WTC11 (cell line): ENCODE measurements around the gene INSM2. TPM values are rescaled to one million over a fixed set of nuclear protein-coding genes. Genes with fewer than 3 reads are reported as not detected.

Experiments
- ATAC-seq: fragments of 200-7000 bp; cut with Tn5 transposase; 2 replicates; pipeline ENCODE4 v1.10.0; 2021; ENCODE audit warnings: mild to moderate bottlenecking, moderate library complexity
- Bru-seq: library from RNA; stranded (reverse); fragments of 400-500 nt; gene quantifications from one replicate; lab custom pipeline; 2021; lab: Mats Ljungman, UMichigan
- CTCF ChIA-PET: fragments of 300-600 bp; sonication (Branson Sonifier 250); formaldehyde crosslinking; loops from one replicate; lab custom pipeline; 2021; ENCODE audit warnings: antibody characterized with exemption; lab: Charles Lee
- POLR2A ChIA-PET: fragments of 350-600 bp; sonication (Branson Sonifier 250); formaldehyde crosslinking; loops from one replicate; lab custom pipeline; 2021; ENCODE audit warnings: antibody characterized with exemption; lab: Charles Lee
- DNase-seq: peaks from one replicate; pipeline ENCODE4 v3.0.0; 2021; ENCODE audit warnings: low spot score
- H3K27ac Mint-ChIP-seq: 2 replicates; pipeline ENCODE4 v1.8.0; 2021; ENCODE audit warnings: mixed read lengths
- H3K27me3 Mint-ChIP-seq: 2 replicates; pipeline ENCODE4 v1.8.0; 2021; ENCODE audit warnings: low read depth, mild to moderate bottlenecking, moderate library complexity, mixed read lengths
- H3K36me3 Mint-ChIP-seq: 2 replicates; pipeline ENCODE4 v1.8.0; 2021; ENCODE audit warnings: mixed read lengths
- H3K4me1 Mint-ChIP-seq: 2 replicates; pipeline ENCODE4 v1.8.0; 2022; ENCODE audit warnings: mixed read lengths
- H3K4me3 Mint-ChIP-seq: 2 replicates; pipeline ENCODE4 v1.8.0; 2021; ENCODE audit warnings: mild to moderate bottlenecking, moderate library complexity, mixed read lengths
- H3K9me3 Mint-ChIP-seq: 2 replicates; pipeline ENCODE4 v1.8.0; 2021; ENCODE audit warnings: mixed read lengths
- AFF4 ChIP-seq: sonication (generic); formaldehyde crosslinking; IDR thresholded peaks from 2 replicates; pipeline ENCODE4 v1.8.1; 2023; ENCODE audit warnings: mild to moderate bottlenecking, missing genetic modification reagents, borderline replicate concordance
- ARID4B ChIP-seq: sonication (generic); formaldehyde crosslinking; IDR thresholded peaks from 2 replicates; pipeline ENCODE4 v1.8.0; 2023; ENCODE audit warnings: missing genetic modification reagents, mild to moderate bottlenecking, borderline replicate concordance
- EMX1 ChIP-seq: fragments of 250-450 bp; sonication (Bioruptor Pico); IDR thresholded peaks from 2 replicates; pipeline ENCODE4 v1.8.0; 2021; ENCODE audit warnings: mild to moderate bottlenecking
- GABPB1 ChIP-seq: sonication (generic); formaldehyde crosslinking; IDR thresholded peaks from 2 replicates; pipeline ENCODE4 v1.8.1; 2023; ENCODE audit warnings: mild to moderate bottlenecking, missing genetic modification reagents
- GRHL2 ChIP-seq: fragments of 250-450 bp; sonication (Bioruptor Pico); IDR thresholded peaks from 2 replicates; pipeline ENCODE4 v1.8.0; 2022; ENCODE audit warnings: mild to moderate bottlenecking, moderate library complexity; ENCODE audit not compliant: insufficient replicate concordance, severe bottlenecking
- HMGXB4 ChIP-seq: sonication (generic); formaldehyde crosslinking; IDR thresholded peaks from 2 replicates; pipeline ENCODE4 v1.8.1; 2023; ENCODE audit warnings: mild to moderate bottlenecking, moderate library complexity, missing genetic modification reagents
- MAX ChIP-seq: sonication (generic); formaldehyde crosslinking; IDR thresholded peaks from 2 replicates; pipeline ENCODE4 v1.8.0; 2022; ENCODE audit warnings: mild to moderate bottlenecking, missing genetic modification reagents
- MYBL2 ChIP-seq: sonication (generic); formaldehyde crosslinking; IDR thresholded peaks from 2 replicates; pipeline ENCODE4 v1.8.1; 2023; ENCODE audit warnings: mild to moderate bottlenecking, moderate library complexity, missing genetic modification reagents
- NFYB ChIP-seq: sonication (generic); formaldehyde crosslinking; conservative IDR thresholded peaks from 2 replicates; pipeline ENCODE4 v1.8.0; 2022; ENCODE audit warnings: low read depth, missing genetic modification reagents
- NR3C1 ChIP-seq: sonication (generic); formaldehyde crosslinking; conservative IDR thresholded peaks from 2 replicates; pipeline ENCODE4 v1.8.1; 2023; ENCODE audit warnings: low read depth, mild to moderate bottlenecking, missing genetic modification reagents
- RELA ChIP-seq: sonication (generic); formaldehyde crosslinking; IDR thresholded peaks from 2 replicates; pipeline ENCODE4 v1.8.1; 2022; ENCODE audit warnings: missing genetic modification reagents, mild to moderate bottlenecking, borderline replicate concordance
- SP1 ChIP-seq: sonication (generic); formaldehyde crosslinking; conservative IDR thresholded peaks from 2 replicates; pipeline ENCODE4 v1.8.1; 2022; ENCODE audit warnings: missing genetic modification reagents
- TEAD1 ChIP-seq: sonication (generic); formaldehyde crosslinking; IDR thresholded peaks from 2 replicates; pipeline ENCODE4 v1.8.0; 2022; ENCODE audit warnings: mild to moderate bottlenecking, missing genetic modification reagents
- TP53 ChIP-seq: sonication (generic); formaldehyde crosslinking; IDR thresholded peaks from 2 replicates; pipeline ENCODE4 v1.8.1; 2023; ENCODE audit warnings: mild to moderate bottlenecking, missing genetic modification reagents
- long read RNA-seq, 3 experiments: library from RNA in 1 of 3; library from capped mRNA in 1 of 3; library from polyadenylated mRNA in 1 of 3; unstranded in 2 of 3; stranded (forward) in 1 of 3; transcript quantifications; one replicate each; pipeline ENCODE4 v2.0.0, GENCODE V29; 2021
- total RNA-seq: library from RNA; stranded (reverse); gene quantifications from 3 replicates; pipeline ENCODE4 v1.2.3, GENCODE V29; 2021

The INSM2 gene
- total RNA-seq (0.07 TPM in 1 of 3 replicates, not detected in the others), Bru-seq, nascent RNA (not detected)
- long read RNA-seq, experiment 1: 0 reads
- long read RNA-seq, experiment 2: 0 reads
- long read RNA-seq, experiment 3: 0 reads

- no peaks in the 10 kb centered on the region for H3K36me3 Mint-ChIP-seq
- TF ChIP-seq HMGXB4 (peak; percentile 63; the same call in 1 of the 2 replicates), AFF4 (no peak), MYBL2 (0 out of 2 replicates have a peak, but pooled peaks have one; percentile 28), GABPB1 (CRISPR knock-in tag) (peak; percentile 30; the same call in 1 of the 2 replicates), RELA (peak; percentile 40; the same call in 1 of the 2 replicates), TP53 (CRISPR knock-in tag) (no peak), NR3C1 (CRISPR knock-in tag) (0 out of 2 replicates have a peak, but pooled peaks have one; percentile 32), TEAD1 (CRISPR knock-in tag) (0 out of 2 replicates have a peak, but pooled peaks have one; percentile 31), GRHL2 (CRISPR knock-in tag) (no peak), EMX1 (CRISPR knock-in tag) (no peak), NFYB (CRISPR knock-in tag) (0 out of 2 replicates have a peak, but pooled peaks have one; percentile 10), ARID4B (CRISPR knock-in tag) (0 out of 2 replicates have a peak, but pooled peaks have one; percentile 25), MAX (CRISPR knock-in tag) (peak; percentile 38; the same call in 1 of the 2 replicates), SP1 (CRISPR knock-in tag) (0 out of 2 replicates have a peak, but pooled peaks have one; percentile 21)
- ChIA-PET POLR2A (interaction anchor here (0.8 to 1.2 kb wide), 2 partner anchors 23 to 293 kb away, joined by 3 to 4 read pairs; partner anchors contain the start of gene BRMS1L), CTCF (interaction anchor here (0.7 to 2.2 kb wide), 9 partner anchors 11 to 537 kb away, joined by 3 to 15 read pairs (median 3); no protein-coding TSS in a partner anchor)
- peak within 1 kb of the TSS; percentile 70 for H3K4me3 Mint-ChIP-seq
- no peaks in the 10 kb centered on the region for H3K9me3 Mint-ChIP-seq
- DNase-seq (peak; percentile 98), ATAC-seq (peak; percentile 86)
- H3K27me3 Mint-ChIP-seq: peaks cover 92% of the 10 kb centered on the region
- peaks cover 11% of the 10 kb centered on the region for H3K4me1 Mint-ChIP-seq
- H3K27ac Mint-ChIP-seq: no peak within 1 kb of the TSS
Observed at GRCh38 chr14:35533357-35534207, at the start of gene INSM2. Gene INSM2, plus strand, starts transcription at chr14:35534164. Its CDS starts 89 bp downstream, at chr14:35534253.
